Measurements from ENCODE around the gene SLC12A7. TPM values are rescaled to one million over a fixed set of nuclear protein-coding genes. Genes with fewer than 3 reads are reported as not detected.

Gene SLC12A7
- total RNA-seq, 1 experiment from 2014 or later = 28.1 TPM

DNA sequence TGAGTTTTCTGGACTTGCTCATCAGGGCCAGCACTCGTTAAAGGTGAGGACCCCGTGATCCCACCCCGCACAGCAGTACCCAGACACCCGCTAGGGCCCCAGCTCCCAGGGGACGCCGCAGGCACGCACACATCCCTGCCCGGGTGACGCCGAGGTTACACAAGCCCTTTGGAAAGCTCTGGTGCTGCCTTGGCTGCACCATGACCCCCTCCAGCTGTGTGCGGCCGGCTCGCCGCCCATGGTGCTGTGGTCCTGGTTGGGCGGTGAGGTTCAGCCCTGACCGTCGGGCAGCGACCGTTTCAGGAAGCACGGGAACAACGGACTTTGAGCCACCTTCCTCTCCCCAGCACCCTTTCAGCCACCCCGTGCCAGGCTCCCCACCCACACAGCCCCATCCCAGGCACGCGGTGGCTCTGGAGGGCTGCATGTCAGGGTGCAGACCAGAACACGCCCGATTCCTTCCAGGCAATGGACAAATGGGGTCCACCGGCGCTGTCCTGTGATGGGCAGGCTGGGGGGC, 7.5 kb upstream of the SLC12A7 start:
- DNase-seq (ENCODE audit: low spot score) = no peak
- ChIA-PET CTCF (interaction anchor here (0.8 to 1.6 kb wide), 6 partner anchors 12 to 261 kb away, joined by 3 to 5 read pairs (median 4); no protein-coding TSS in a partner anchor), POLR2A (interaction anchor here (0.8 to 1.3 kb wide), 3 partner anchors 11 to 17 kb away, joined by 3 to 5 read pairs (median 4); no protein-coding TSS in a partner anchor)
- Mint-ChIP-seq H3K9me3 (peaks cover 2% of the 10 kb centered on the region), H3K4me3 (no peak overlapping the region), H3K27me3 (ENCODE audit: low read depth) (no peaks in the 10 kb centered on the region), H3K4me1 (peaks cover 8% of the 10 kb centered on the region), H3K27ac (no peak overlapping the region), H3K36me3 (no peaks in the 10 kb centered on the region)
- TF ChIP-seq TP53 (CRISPR knock-in tag; IDR thresholded peaks at IDR 0.05) = no peak
- TF ChIP-seq RELA (CRISPR knock-in tag; IDR thresholded peaks at IDR 0.05; ENCODE audit: borderline replicate concordance) = no peak
- TF ChIP-seq CREB1 (CRISPR knock-in tag; IDR thresholded peaks at IDR 0.05) = no peak
- TF ChIP-seq, protein P1, sequence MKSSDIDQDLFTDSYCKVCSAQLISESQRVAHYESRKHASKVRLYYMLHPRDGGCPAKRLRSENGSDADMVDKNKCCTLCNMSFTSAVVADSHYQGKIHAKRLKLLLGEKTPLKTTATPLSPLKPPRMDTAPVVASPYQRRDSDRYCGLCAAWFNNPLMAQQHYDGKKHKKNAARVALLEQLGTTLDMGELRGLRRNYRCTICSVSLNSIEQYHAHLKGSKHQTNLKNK (CRISPR knock-in tag; IDR thresholded peaks at IDR 0.05) = no peak
- TF ChIP-seq EMX1 (CRISPR knock-in tag; IDR thresholded peaks at IDR 0.05) = no peak
- TF ChIP-seq FOXK1 (CRISPR knock-in tag; IDR thresholded peaks at IDR 0.05) = no peak
- no peak for TF ChIP-seq FOXP1 (CRISPR knock-in tag; IDR thresholded peaks at IDR 0.05; ENCODE audit: borderline replicate concordance)
- TF ChIP-seq NFATC4 (CRISPR knock-in tag; IDR thresholded peaks at IDR 0.05) = no peak
- TF ChIP-seq, protein P2, sequence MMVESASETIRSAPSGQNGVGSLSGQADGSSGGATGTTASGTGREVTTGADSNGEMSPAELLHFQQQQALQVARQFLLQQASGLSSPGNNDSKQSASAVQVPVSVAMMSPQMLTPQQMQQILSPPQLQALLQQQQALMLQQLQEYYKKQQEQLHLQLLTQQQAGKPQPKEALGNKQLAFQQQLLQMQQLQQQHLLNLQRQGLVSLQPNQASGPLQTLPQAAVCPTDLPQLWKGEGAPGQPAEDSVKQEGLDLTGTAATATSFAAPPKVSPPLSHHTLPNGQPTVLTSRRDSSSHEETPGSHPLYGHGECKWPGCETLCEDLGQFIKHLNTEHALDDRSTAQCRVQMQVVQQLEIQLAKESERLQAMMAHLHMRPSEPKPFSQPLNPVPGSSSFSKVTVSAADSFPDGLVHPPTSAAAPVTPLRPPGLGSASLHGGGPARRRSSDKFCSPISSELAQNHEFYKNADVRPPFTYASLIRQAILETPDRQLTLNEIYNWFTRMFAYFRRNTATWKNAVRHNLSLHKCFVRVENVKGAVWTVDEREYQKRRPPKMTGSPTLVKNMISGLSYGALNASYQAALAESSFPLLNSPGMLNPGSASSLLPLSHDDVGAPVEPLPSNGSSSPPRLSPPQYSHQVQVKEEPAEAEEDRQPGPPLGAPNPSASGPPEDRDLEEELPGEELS (CRISPR knock-in tag; IDR thresholded peaks at IDR 0.05) = no peak
- TF ChIP-seq JAZF1 (CRISPR knock-in tag; IDR thresholded peaks at IDR 0.05) = no peak
- TF ChIP-seq ZNF317 (CRISPR knock-in tag; IDR thresholded peaks at IDR 0.05; ENCODE audit: borderline replicate concordance, low read depth) = no peak
- TF ChIP-seq ELF4 (CRISPR knock-in tag; IDR thresholded peaks at IDR 0.05; ENCODE audit: low read depth) = no peak
- TF ChIP-seq, protein P3, sequence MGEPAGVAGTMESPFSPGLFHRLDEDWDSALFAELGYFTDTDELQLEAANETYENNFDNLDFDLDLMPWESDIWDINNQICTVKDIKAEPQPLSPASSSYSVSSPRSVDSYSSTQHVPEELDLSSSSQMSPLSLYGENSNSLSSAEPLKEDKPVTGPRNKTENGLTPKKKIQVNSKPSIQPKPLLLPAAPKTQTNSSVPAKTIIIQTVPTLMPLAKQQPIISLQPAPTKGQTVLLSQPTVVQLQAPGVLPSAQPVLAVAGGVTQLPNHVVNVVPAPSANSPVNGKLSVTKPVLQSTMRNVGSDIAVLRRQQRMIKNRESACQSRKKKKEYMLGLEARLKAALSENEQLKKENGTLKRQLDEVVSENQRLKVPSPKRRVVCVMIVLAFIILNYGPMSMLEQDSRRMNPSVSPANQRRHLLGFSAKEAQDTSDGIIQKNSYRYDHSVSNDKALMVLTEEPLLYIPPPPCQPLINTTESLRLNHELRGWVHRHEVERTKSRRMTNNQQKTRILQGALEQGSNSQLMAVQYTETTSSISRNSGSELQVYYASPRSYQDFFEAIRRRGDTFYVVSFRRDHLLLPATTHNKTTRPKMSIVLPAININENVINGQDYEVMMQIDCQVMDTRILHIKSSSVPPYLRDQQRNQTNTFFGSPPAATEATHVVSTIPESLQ (CRISPR knock-in tag; IDR thresholded peaks at IDR 0.05) = no peak
- no peak for TF ChIP-seq IRF2 (CRISPR knock-in tag; IDR thresholded peaks at IDR 0.05; ENCODE audit: borderline replicate concordance, low read depth)
- TF ChIP-seq PRRX2 (CRISPR knock-in tag; IDR thresholded peaks at IDR 0.05) = no peak
- TF ChIP-seq RORB (CRISPR knock-in tag; IDR thresholded peaks at IDR 0.05) = no peak
- TF ChIP-seq MXD4 (CRISPR knock-in tag; IDR thresholded peaks at IDR 0.05; ENCODE audit: borderline replicate concordance) = no peak
- TF ChIP-seq, protein P4, sequence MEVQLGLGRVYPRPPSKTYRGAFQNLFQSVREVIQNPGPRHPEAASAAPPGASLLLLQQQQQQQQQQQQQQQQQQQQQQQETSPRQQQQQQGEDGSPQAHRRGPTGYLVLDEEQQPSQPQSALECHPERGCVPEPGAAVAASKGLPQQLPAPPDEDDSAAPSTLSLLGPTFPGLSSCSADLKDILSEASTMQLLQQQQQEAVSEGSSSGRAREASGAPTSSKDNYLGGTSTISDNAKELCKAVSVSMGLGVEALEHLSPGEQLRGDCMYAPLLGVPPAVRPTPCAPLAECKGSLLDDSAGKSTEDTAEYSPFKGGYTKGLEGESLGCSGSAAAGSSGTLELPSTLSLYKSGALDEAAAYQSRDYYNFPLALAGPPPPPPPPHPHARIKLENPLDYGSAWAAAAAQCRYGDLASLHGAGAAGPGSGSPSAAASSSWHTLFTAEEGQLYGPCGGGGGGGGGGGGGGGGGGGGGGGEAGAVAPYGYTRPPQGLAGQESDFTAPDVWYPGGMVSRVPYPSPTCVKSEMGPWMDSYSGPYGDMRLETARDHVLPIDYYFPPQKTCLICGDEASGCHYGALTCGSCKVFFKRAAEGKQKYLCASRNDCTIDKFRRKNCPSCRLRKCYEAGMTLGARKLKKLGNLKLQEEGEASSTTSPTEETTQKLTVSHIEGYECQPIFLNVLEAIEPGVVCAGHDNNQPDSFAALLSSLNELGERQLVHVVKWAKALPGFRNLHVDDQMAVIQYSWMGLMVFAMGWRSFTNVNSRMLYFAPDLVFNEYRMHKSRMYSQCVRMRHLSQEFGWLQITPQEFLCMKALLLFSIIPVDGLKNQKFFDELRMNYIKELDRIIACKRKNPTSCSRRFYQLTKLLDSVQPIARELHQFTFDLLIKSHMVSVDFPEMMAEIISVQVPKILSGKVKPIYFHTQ (CRISPR knock-in tag; IDR thresholded peaks at IDR 0.05) = no peak
- ATAC-seq = no peak

DNA sequence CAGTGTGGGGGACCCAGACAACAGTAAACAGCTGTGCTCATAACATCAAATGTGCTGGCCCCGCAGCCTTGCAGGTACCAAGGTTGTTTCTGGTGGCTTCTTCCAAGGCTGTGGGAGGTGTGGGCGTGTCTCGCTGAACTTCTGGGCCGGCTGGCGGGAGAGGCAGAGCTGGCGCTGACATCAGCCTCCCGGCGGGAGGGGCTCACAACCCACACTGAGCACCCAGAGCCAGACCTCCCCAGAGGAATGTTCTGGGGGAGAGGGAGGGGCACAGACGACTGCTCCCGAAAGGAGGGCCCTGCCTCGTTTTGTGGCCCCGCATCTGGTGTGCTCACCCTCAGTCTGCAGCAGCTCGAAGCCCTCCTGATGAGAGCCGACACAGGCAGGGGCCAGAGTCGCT, 6.9 kb upstream of the SLC12A7 start:
- Mint-ChIP-seq H3K27ac (no peak overlapping the region), H3K4me3 (no peak overlapping the region), H3K4me1 (peaks cover 8% of the 10 kb centered on the region), H3K9me3 (no peaks in the 10 kb centered on the region), H3K36me3 (no peaks in the 10 kb centered on the region), H3K27me3 (ENCODE audit: low read depth) (no peaks in the 10 kb centered on the region)
- DNase-seq (ENCODE audit: low spot score) (no peak), ATAC-seq (peak; percentile 51)
- POLR2A ChIA-PET = interaction anchor here (0.8 to 1.3 kb wide), 3 partner anchors 12 to 16 kb away, joined by 3 to 5 read pairs (median 4); no protein-coding TSS in a partner anchor
- CTCF ChIA-PET = interaction anchor here (0.8 to 1.6 kb wide), 8 partner anchors 12 to 262 kb away, joined by 3 to 5 read pairs (median 3); no protein-coding TSS in a partner anchor
- TF ChIP-seq NFATC4 (CRISPR knock-in tag; IDR thresholded peaks at IDR 0.05) (no peak), FOXK1 (CRISPR knock-in tag; IDR thresholded peaks at IDR 0.05) (no peak), GTF2I (CRISPR knock-in tag; conservative IDR thresholded peaks at IDR 0.05) (no peak), KAT7 (CRISPR knock-in tag; IDR thresholded peaks at IDR 0.05; ENCODE audit: borderline replicate concordance) (no peak), ZNF396 (CRISPR knock-in tag; IDR thresholded peaks at IDR 0.05; ENCODE audit: borderline replicate concordance) (no peak), TCF7 (CRISPR knock-in tag; IDR thresholded peaks at IDR 0.05; ENCODE audit: low read depth) (no peak)
- TF ChIP-seq, protein P5, sequence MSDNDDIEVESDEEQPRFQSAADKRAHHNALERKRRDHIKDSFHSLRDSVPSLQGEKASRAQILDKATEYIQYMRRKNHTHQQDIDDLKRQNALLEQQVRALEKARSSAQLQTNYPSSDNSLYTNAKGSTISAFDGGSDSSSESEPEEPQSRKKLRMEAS (CRISPR knock-in tag; IDR thresholded peaks at IDR 0.05) = no peak
- TF ChIP-seq, protein P6, sequence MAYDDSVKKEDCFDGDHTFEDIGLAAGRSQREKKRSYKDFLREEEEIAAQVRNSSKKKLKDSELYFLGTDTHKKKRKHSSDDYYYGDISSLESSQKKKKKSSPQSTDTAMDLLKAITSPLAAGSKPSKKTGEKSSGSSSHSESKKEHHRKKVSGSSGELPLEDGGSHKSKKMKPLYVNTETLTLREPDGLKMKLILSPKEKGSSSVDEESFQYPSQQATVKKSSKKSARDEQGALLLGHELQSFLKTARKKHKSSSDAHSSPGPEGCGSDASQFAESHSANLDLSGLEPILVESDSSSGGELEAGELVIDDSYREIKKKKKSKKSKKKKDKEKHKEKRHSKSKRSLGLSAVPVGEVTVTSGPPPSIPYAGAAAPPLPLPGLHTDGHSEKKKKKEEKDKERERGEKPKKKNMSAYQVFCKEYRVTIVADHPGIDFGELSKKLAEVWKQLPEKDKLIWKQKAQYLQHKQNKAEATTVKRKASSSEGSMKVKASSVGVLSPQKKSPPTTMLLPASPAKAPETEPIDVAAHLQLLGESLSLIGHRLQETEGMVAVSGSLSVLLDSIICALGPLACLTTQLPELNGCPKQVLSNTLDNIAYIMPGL (CRISPR knock-in tag; IDR thresholded peaks at IDR 0.05) = no peak
- TF ChIP-seq, protein P7, sequence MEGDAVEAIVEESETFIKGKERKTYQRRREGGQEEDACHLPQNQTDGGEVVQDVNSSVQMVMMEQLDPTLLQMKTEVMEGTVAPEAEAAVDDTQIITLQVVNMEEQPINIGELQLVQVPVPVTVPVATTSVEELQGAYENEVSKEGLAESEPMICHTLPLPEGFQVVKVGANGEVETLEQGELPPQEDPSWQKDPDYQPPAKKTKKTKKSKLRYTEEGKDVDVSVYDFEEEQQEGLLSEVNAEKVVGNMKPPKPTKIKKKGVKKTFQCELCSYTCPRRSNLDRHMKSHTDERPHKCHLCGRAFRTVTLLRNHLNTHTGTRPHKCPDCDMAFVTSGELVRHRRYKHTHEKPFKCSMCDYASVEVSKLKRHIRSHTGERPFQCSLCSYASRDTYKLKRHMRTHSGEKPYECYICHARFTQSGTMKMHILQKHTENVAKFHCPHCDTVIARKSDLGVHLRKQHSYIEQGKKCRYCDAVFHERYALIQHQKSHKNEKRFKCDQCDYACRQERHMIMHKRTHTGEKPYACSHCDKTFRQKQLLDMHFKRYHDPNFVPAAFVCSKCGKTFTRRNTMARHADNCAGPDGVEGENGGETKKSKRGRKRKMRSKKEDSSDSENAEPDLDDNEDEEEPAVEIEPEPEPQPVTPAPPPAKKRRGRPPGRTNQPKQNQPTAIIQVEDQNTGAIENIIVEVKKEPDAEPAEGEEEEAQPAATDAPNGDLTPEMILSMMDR (IDR thresholded peaks at IDR 0.05) = no peak
